Measurements from ENCODE around the gene CDRT4.

DNA sequence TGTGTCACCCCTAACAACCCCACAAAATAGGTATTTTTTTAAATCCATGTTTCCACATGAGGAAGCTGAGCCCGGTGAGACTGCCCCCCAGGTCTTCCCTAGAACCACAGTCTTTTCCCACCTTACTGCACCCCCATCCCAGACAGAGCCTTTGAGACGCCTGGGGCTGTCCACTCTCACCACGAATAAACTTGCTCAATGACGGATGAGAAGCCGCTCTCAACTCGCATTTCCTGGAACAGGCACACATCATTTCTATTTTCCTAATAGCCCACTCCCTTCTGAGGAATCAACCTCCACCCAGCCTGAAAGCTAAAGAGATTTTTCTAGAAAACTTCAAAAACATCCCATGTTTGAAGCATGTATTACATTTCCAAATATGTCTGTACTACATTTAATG lies 14.1 kb upstream of the CDRT4 start:
- TF ChIP-seq, protein P1, sequence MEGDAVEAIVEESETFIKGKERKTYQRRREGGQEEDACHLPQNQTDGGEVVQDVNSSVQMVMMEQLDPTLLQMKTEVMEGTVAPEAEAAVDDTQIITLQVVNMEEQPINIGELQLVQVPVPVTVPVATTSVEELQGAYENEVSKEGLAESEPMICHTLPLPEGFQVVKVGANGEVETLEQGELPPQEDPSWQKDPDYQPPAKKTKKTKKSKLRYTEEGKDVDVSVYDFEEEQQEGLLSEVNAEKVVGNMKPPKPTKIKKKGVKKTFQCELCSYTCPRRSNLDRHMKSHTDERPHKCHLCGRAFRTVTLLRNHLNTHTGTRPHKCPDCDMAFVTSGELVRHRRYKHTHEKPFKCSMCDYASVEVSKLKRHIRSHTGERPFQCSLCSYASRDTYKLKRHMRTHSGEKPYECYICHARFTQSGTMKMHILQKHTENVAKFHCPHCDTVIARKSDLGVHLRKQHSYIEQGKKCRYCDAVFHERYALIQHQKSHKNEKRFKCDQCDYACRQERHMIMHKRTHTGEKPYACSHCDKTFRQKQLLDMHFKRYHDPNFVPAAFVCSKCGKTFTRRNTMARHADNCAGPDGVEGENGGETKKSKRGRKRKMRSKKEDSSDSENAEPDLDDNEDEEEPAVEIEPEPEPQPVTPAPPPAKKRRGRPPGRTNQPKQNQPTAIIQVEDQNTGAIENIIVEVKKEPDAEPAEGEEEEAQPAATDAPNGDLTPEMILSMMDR (IDR thresholded peaks at IDR 0.05): no peak
- TF ChIP-seq POLR2A (IDR thresholded peaks at IDR 0.05): no peak
